ENCODE results near the gene PIK3R5. TPM values are rescaled to one million over a fixed set of nuclear protein-coding genes. Genes with fewer than 3 reads are reported as not detected.
"Not testable (repeated sequence)": the region's sequence is repeated elsewhere in the genome, so short reads cannot be mapped to it uniquely, and the experiment has no call there.

PIK3R5 gene
- total RNA-seq, 1 donor from 2014 or later: 2.1 TPM

DNA sequence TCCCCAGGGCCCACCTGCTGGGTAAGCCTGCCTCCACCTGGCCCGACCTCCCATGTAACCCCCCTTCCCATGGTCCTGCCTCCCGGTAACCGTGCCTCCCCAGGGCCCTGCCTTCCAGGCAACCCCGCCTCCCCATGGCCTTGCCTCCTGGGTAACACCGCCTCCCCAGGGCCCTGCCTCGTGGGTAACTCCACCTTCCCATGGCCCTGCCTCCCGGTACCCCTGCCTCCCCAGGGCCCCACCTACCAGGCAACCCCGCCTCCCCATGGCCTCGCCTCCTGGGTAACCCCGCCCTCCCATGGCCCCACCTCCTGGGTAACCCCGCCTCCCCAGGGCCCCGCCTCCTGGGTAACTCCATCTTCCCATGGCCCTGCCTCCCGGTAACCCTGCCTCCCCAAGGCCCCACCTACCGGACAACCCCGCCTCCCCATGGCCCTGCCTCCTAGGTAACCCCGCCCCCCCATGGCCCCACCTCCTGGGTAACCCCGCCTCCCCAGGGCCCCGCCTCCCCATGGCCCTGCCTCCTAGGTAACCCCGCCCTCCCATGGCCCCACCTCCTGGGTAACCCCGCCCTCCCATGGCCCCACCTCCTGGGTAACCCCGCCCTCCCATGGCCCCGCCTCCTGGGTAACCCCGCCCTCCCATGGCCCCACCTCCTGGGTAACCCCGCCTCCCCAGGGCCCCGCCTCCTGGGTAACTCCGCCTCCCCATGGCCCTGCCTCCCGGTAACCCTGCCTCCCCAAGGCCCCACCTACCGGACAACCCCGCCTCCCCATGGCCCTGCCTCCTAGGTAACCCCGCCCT, 80.1 kb downstream of the PIK3R5 start:
- not testable (repeated sequence) for H3K9ac ChIP-seq (ENCODE audit: low read depth in 1 of 3, low read length in 3 of 3)

DNA sequence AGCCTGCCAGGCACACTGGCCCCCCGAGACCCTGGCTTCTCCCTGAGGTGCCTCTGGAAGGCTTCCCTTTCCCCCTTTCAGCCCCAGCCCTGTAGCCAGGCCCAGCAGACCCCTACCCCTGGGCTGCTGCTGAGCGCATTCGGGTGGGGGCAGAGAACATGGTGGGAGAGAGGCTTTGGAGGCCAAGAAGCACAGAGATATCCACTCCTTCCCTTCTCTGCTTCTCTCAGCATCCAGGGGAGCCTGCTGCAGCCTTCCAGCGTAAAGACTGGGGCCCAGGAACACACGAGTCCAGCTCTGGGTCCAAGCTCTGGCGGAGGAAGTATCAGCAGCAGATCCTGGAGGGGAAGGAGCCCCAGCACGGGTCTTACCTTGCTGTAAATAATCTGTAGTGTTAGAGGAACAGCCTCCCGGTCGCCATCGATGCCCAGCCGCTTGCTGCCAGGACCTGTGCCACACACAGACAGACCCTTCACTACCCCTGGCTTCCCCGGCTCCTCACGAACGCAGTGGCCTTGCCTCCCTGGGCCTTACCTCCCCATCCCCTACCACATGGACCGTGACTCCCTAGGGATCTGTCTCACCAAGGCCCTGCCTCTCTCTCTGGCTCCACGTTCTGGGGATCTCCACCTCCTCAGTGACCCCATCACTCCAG, 81.0 kb downstream of the PIK3R5 start:
- Histone ChIP-seq H3K9me3 (ENCODE audit: control insufficient read depth in 3 of 3, low read length in 3 of 3) (peaks cover 0 to under 1% (median 0%) of the 10 kb centered on the region in 3 donors), H3K4me3 (ENCODE audit: low read length in 3 of 3) (no peak overlapping the region), H3K27ac (ENCODE audit: low read depth, low read length) (no peak overlapping the region), H3K36me3 (ENCODE audit: control insufficient read depth in 3 of 3, insufficient read depth in 3 of 3, low read length in 3 of 3) (no peaks in the 10 kb centered on the region), H3K4me1 (ENCODE audit: control insufficient read depth in 3 of 3, insufficient read depth in 3 of 3, low read length in 3 of 3) (no peaks in the 10 kb centered on the region), H3K27me3 (ENCODE audit: control insufficient read depth in 3 of 3, insufficient read depth in 3 of 3, low read length in 3 of 3) (peaks cover 0 to 4% (median under 1%) of the 10 kb centered on the region in 3 donors), H3K9ac (ENCODE audit: low read depth in 1 of 3, low read length in 3 of 3) (no peak overlapping the region)

More for the DNA sequence above, 80.1 kb downstream of the PIK3R5 start:
- not testable (repeated sequence) for H3K4me3 ChIP-seq (ENCODE audit: low read length in 3 of 3); H3K9me3 ChIP-seq (ENCODE audit: control insufficient read depth in 3 of 3, low read length in 3 of 3); H3K4me1 ChIP-seq (ENCODE audit: control insufficient read depth in 3 of 3, insufficient read depth in 3 of 3, low read length in 3 of 3); H3K27ac ChIP-seq (ENCODE audit: low read depth, low read length); H3K36me3 ChIP-seq (ENCODE audit: control insufficient read depth in 3 of 3, insufficient read depth in 3 of 3, low read length in 3 of 3); H3K27me3 ChIP-seq (ENCODE audit: control insufficient read depth in 3 of 3, insufficient read depth in 3 of 3, low read length in 3 of 3)

DNA sequence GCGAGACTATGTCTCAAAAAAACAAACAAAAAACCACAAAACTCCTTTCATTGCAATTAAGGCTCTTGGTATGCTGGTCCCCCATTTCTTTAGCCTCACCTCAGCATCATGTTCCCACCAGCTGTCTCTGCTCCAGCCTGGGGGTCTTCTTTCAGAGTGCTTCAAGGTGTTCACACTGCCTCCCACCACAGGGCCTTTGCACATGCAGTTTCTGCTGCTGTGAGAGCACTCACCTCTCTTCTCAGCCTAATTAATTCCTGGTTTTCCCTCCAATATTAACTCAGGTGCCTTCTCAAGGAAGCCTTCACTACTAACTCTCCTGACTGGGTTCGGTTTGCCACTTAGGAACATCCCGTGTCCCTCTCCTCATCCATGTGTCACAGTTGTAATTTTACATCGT, 82.2 kb downstream of the PIK3R5 start:
- no peaks in the 10 kb centered on the region for H3K36me3 ChIP-seq (ENCODE audit: control insufficient read depth in 3 of 3, insufficient read depth in 3 of 3, low read length in 3 of 3)
- no peak overlapping the region for H3K9ac ChIP-seq (ENCODE audit: low read depth in 1 of 3, low read length in 3 of 3)
- peaks cover 1 to 5% (median 3%) of the 10 kb centered on the region in 3 donors for H3K27me3 ChIP-seq (ENCODE audit: control insufficient read depth in 3 of 3, insufficient read depth in 3 of 3, low read length in 3 of 3)
- H3K4me3 ChIP-seq (ENCODE audit: low read length in 3 of 3): no peak overlapping the region
- H3K27ac ChIP-seq (ENCODE audit: low read depth, low read length): no peak overlapping the region
- no peaks in the 10 kb centered on the region for H3K9me3 ChIP-seq (ENCODE audit: control insufficient read depth in 3 of 3, low read length in 3 of 3)
- no peaks in the 10 kb centered on the region for H3K4me1 ChIP-seq (ENCODE audit: control insufficient read depth in 3 of 3, insufficient read depth in 3 of 3, low read length in 3 of 3)

DNA sequence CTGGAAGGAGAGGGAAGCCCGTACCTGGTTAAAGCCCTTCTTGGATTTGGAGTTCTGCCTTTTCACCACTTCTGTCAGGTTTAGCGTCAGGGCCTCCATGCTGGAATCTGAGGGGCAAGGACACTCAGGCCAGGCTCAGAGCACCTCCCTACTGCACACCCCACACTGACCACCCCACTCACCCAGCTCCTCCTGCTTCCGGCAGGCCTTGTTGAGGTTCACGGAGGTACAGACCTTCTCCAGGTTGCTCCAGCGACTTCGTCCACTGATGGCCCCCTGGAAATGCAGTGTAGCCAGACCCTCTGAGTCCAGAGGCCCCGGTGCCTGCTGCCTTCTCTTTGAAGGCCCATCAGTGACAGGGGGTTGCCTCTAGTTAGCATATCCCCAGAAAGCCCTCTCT, 83.9 kb downstream of the PIK3R5 start:
- Histone ChIP-seq H3K9ac (ENCODE audit: low read depth in 1 of 3, low read length in 3 of 3) (no peak overlapping the region), H3K27me3 (ENCODE audit: control insufficient read depth in 3 of 3, insufficient read depth in 3 of 3, low read length in 3 of 3) (peaks cover 3 to 11% (median 3%) of the 10 kb centered on the region in 3 donors), H3K4me3 (ENCODE audit: low read length in 3 of 3) (no peak overlapping the region), H3K4me1 (ENCODE audit: control insufficient read depth in 3 of 3, insufficient read depth in 3 of 3, low read length in 3 of 3) (no peaks in the 10 kb centered on the region), H3K36me3 (ENCODE audit: control insufficient read depth in 3 of 3, insufficient read depth in 3 of 3, low read length in 3 of 3) (no peaks in the 10 kb centered on the region), H3K9me3 (ENCODE audit: control insufficient read depth in 3 of 3, low read length in 3 of 3) (no peaks in the 10 kb centered on the region), H3K27ac (ENCODE audit: low read depth, low read length) (no peak overlapping the region)

DNA sequence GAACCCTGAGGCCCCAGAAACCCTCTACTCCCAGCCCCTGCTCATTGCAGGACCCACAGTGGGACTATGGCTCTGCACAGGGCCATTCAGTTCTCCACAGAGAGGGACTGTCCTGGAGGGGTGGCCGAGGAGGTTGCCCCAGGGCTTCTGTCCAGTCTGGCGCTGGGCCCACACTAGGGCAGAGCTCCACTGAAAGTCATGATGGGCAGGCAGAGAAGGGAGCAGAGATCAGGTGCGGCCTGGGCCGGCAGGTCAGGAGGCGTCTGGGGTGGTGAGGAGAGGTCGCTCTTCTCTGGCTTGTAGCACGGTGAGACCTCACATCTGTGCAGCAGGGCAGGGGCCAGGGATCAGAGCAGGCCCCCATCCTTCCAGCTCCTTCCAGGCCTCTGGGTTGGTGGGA, 85.0 kb downstream of the PIK3R5 start:
- H3K27me3 ChIP-seq (ENCODE audit: control insufficient read depth in 3 of 3, insufficient read depth in 3 of 3, low read length in 3 of 3): peaks cover 3 to 16% (median 8%) of the 10 kb centered on the region in 3 donors
- no peak overlapping the region for H3K4me3 ChIP-seq (ENCODE audit: low read length in 3 of 3)
- no peaks in the 10 kb centered on the region for H3K36me3 ChIP-seq (ENCODE audit: control insufficient read depth in 3 of 3, insufficient read depth in 3 of 3, low read length in 3 of 3)
- H3K9ac ChIP-seq (ENCODE audit: low read depth in 1 of 3, low read length in 3 of 3): no peak overlapping the region
- H3K9me3 ChIP-seq (ENCODE audit: control insufficient read depth in 3 of 3, low read length in 3 of 3): no peaks in the 10 kb centered on the region
- H3K4me1 ChIP-seq (ENCODE audit: control insufficient read depth in 3 of 3, insufficient read depth in 3 of 3, low read length in 3 of 3): no peaks in the 10 kb centered on the region
- H3K27ac ChIP-seq (ENCODE audit: low read depth, low read length): no peak overlapping the region

DNA sequence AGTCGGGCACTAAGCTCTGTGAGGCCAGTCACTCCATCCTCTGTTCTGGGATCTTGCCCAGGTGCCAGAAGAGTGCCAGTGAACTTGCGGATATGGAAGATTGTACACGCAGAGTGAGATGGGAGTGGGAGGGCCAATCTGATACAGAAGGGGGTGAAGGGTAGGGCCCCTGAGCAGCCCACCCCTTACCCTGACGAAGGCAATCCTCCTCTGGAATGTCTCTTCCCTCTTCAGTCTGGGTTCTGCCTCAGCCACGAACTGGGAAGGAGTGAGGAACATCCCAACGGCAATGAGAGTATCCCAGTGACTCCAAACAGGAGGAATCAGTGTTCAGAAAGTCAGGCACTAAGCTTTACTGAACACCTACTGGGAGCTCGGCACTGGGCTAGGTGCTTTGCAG, 86.1 kb downstream of the PIK3R5 start:
- Histone ChIP-seq H3K36me3 (ENCODE audit: control insufficient read depth in 3 of 3, insufficient read depth in 3 of 3, low read length in 3 of 3) (no peaks in the 10 kb centered on the region), H3K4me3 (ENCODE audit: low read length in 3 of 3) (no peak overlapping the region), H3K9ac (ENCODE audit: low read depth in 1 of 3, low read length in 3 of 3) (no peak overlapping the region), H3K9me3 (ENCODE audit: control insufficient read depth in 3 of 3, low read length in 3 of 3) (no peaks in the 10 kb centered on the region), H3K27me3 (ENCODE audit: control insufficient read depth in 3 of 3, insufficient read depth in 3 of 3, low read length in 3 of 3) (peaks cover 7 to 20% (median 12%) of the 10 kb centered on the region in 3 donors), H3K4me1 (ENCODE audit: control insufficient read depth in 3 of 3, insufficient read depth in 3 of 3, low read length in 3 of 3) (no peaks in the 10 kb centered on the region), H3K27ac (ENCODE audit: low read depth, low read length) (no peak overlapping the region)

DNA sequence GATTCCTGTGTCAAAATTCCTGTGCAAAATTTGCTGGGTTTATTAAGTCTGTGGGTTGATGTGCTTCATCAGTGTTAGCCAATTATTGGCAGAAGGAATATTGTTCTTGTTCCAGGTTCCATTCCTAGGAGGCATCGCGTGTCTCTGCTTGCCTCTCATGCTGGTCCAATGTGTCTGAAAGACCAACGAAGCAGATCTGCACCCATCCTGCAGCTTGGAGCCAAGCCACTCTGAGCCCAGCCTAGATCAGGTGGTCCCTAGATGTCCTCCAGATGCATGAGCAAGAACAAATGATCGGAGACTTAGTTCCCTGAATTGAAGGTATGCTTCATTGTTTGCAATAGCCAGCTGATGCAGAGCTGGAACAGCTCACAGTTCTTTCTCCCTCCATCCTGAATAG, 87.5 kb downstream of the PIK3R5 start:
- H3K27me3 ChIP-seq (ENCODE audit: control insufficient read depth in 3 of 3, insufficient read depth in 3 of 3, low read length in 3 of 3): peaks cover 10 to 25% (median 20%) of the 10 kb centered on the region in 3 donors

DNA sequence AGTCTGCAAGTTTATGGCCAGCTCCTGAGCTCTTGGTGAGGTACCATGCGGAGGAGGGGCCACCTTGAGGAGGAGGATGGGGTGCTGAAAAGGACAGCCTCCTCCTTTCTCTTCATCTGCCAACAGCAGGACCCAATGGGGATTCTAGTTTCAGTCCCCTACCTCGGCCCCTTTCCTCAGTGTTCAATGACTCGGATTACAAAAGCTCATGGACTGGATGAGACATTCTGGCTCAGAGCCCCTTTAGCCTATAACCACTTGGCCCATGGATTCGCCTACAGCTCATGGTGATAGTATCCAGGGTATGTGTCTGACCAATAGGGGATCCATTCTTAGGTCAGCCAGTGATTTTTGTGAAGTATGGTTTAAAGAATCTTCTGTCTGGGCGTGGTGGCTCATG, 89.5 kb downstream of the PIK3R5 start:
- Histone ChIP-seq H3K9me3 (ENCODE audit: control insufficient read depth in 3 of 3, low read length in 3 of 3) (no peaks in the 10 kb centered on the region), H3K27me3 (ENCODE audit: control insufficient read depth in 3 of 3, insufficient read depth in 3 of 3, low read length in 3 of 3) (peaks cover 10 to 23% (median 23%) of the 10 kb centered on the region in 3 donors), H3K36me3 (ENCODE audit: control insufficient read depth in 3 of 3, insufficient read depth in 3 of 3, low read length in 3 of 3) (no peaks in the 10 kb centered on the region), H3K27ac (ENCODE audit: low read depth, low read length) (no peak overlapping the region), H3K4me3 (ENCODE audit: low read length in 3 of 3) (no peak overlapping the region), H3K9ac (ENCODE audit: low read depth in 1 of 3, low read length in 3 of 3) (no peak overlapping the region), H3K4me1 (ENCODE audit: control insufficient read depth in 3 of 3, insufficient read depth in 3 of 3, low read length in 3 of 3) (peaks cover 0 to 7% (median 0%) of the 10 kb centered on the region in 3 donors)

More for the DNA sequence above, 87.5 kb downstream of the PIK3R5 start:
- Histone ChIP-seq H3K9ac (ENCODE audit: low read depth in 1 of 3, low read length in 3 of 3) (no peak overlapping the region), H3K4me3 (ENCODE audit: low read length in 3 of 3) (no peak overlapping the region), H3K27ac (ENCODE audit: low read depth, low read length) (no peak overlapping the region), H3K9me3 (ENCODE audit: control insufficient read depth in 3 of 3, low read length in 3 of 3) (no peaks in the 10 kb centered on the region), H3K4me1 (ENCODE audit: control insufficient read depth in 3 of 3, insufficient read depth in 3 of 3, low read length in 3 of 3) (peaks cover 0 to 5% (median 0%) of the 10 kb centered on the region in 3 donors), H3K36me3 (ENCODE audit: control insufficient read depth in 3 of 3, insufficient read depth in 3 of 3, low read length in 3 of 3) (no peaks in the 10 kb centered on the region)

DNA sequence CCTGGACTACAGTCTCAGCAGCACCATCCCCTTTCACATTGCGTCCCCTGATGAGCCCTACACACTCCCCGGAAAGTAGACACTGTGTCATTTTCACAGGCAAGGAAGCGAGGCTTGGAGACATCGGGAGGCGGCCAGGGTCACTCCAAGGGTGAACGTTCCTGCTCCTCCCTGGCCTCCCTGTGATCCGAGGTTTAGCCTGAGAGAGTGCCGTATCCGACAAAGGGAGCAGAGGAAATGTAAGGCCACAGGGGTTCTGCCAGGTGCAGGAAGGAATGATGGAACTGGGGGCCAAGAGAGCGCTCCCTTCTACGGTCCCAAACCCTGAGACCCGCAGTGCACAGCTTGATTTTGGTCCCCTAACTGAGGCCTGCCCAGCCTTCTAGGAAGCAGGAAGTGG, 90.1 kb downstream of the PIK3R5 start:
- H3K4me1 ChIP-seq (ENCODE audit: control insufficient read depth in 3 of 3, insufficient read depth in 3 of 3, low read length in 3 of 3): peaks cover 0 to 7% (median 0%) of the 10 kb centered on the region in 3 donors
- no peak overlapping the region for H3K4me3 ChIP-seq (ENCODE audit: low read length in 3 of 3)
- no peak overlapping the region for H3K27ac ChIP-seq (ENCODE audit: low read depth, low read length)
- no peaks in the 10 kb centered on the region for H3K9me3 ChIP-seq (ENCODE audit: control insufficient read depth in 3 of 3, low read length in 3 of 3)
- H3K27me3 ChIP-seq (ENCODE audit: control insufficient read depth in 3 of 3, insufficient read depth in 3 of 3, low read length in 3 of 3): peaks cover 10 to 23% (median 23%) of the 10 kb centered on the region in 3 donors
- no peak overlapping the region for H3K9ac ChIP-seq (ENCODE audit: low read depth in 1 of 3, low read length in 3 of 3)
- H3K36me3 ChIP-seq (ENCODE audit: control insufficient read depth in 3 of 3, insufficient read depth in 3 of 3, low read length in 3 of 3): no peaks in the 10 kb centered on the region

All from skeletal muscle tissue (tissue), 4 donors.